NCI-H1092 (cell line): Measurements from ENCODE around the gene TTLL11.

Experiments used
- DNase-seq: peaks from one replicate; lab custom pipeline; 2025; lab: John Stamatoyannopoulos, UW

TTLL11 gene

GRCh38 chr9:121938621-121939020 lies 154.5 kb downstream of the TTLL11 start:
- DNase-seq, result no peak

GRCh38 chr9:121937240-121937639 lies 155.9 kb downstream of the TTLL11 start:
- DNase-seq, result no peak

GRCh38 chr9:121935739-121936138 lies 157.4 kb downstream of the TTLL11 start:
- no peak for DNase-seq

GRCh38 chr9:121930956-121931355 lies 162.2 kb downstream of the TTLL11 start:
- no peak for DNase-seq

GRCh38 chr9:121929893-121930875 lies 162.9 kb downstream of the TTLL11 start:
- no peak for DNase-seq

GRCh38 chr9:121927636-121928035 lies 165.5 kb downstream of the TTLL11 start:
- no peak for DNase-seq

- no peak for DNase-seq
Measured at GRCh38 chr9:121927081-121927480, 166.0 kb downstream of the TTLL11 start.

GRCh38 chr9:121926351-121926801 lies 166.7 kb downstream of the TTLL11 start:
- no peak for DNase-seq

GRCh38 chr9:121925935-121926334 lies 167.2 kb downstream of the TTLL11 start:
- no peak for DNase-seq

- no peak for DNase-seq
Measured at GRCh38 chr9:121924700-121925099, 168.4 kb downstream of the TTLL11 start.

GRCh38 chr9:121921444-121921843 lies 171.7 kb downstream of the TTLL11 start:
- no peak for DNase-seq

GRCh38 chr9:121917375-121918335 lies 175.5 kb downstream of the TTLL11 start:
- DNase-seq, result no peak

- DNase-seq, result no peak
Measured at GRCh38 chr9:121915304-121915625, 177.8 kb downstream of the TTLL11 start.

GRCh38 chr9:121914604-121915303 lies 178.4 kb downstream of the TTLL11 start:
- no peak for DNase-seq

GRCh38 chr9:121914017-121914595 lies 179.0 kb downstream of the TTLL11 start:
- DNase-seq, result no peak

GRCh38 chr9:121912812-121913627 lies 180.1 kb downstream of the TTLL11 start:
- DNase-seq, result no peak

GRCh38 chr9:121910491-121911040 lies 182.5 kb downstream of the TTLL11 start:
- DNase-seq, result no peak

- no peak for DNase-seq
Measured at GRCh38 chr9:121909111-121909510, 184.0 kb downstream of the TTLL11 start.

- DNase-seq, result no peak
Measured at GRCh38 chr9:121906074-121906870, 186.8 kb downstream of the TTLL11 start.
